Omental fat pad (tissue), 4 donors: ENCODE measurements around the gene LIN9. TPM values are rescaled to one million over a fixed set of nuclear protein-coding genes. Genes with fewer than 3 reads are reported as not detected.

Experiments
- ATAC-seq: fragments of 150-250 bp; one replicate; pipeline ENCODE4 v1.9.1; 2016; ENCODE audit warnings: mild to moderate bottlenecking, moderate library complexity; ENCODE audit not compliant: low FRiP score
- DNase-seq: peaks from one replicate; pipeline ENCODE4 v3.0.0-alpha.2; 2019; ENCODE audit warnings: low spot score
- CTCF ChIP-seq, 3 donors: fragments of 450-650 bp; IDR thresholded peaks; one replicate each; pipeline ENCODE4 v1.5.1; 2016 to 2017; ENCODE audit warnings: antibody characterized with exemption in 3 of 3, mild to moderate bottlenecking in 3 of 3, moderate library complexity in 2 of 3
- total RNA-seq, 4 donors: library from RNA; depleted of rRNA; stranded (reverse); fragments of >200 nt; gene quantifications; one replicate each; pipeline ENCODE4 v1.1.0, GENCODE V29; 2016

LIN9 gene
- total RNA-seq, 4 donors from 2014 or later: 1.6 to 6.0 (median 2.3) TPM

GRCh38 chr1:226320930-226321329, 12.0 kb upstream of the LIN9 start:
- TF ChIP-seq CTCF (IDR thresholded peaks at IDR 0.05): no peak
- ATAC-seq: no peak
- no peak for DNase-seq

GRCh38 chr1:226318471-226318870, 9.5 kb upstream of the LIN9 start:
- no peak for ATAC-seq

GRCh38 chr1:226314055-226314454, 5.1 kb upstream of the LIN9 start:
- DNase-seq: no peak
- ATAC-seq: no peak
- TF ChIP-seq CTCF (IDR thresholded peaks at IDR 0.05): no peak

More at GRCh38 chr1:226318471-226318870, 9.5 kb upstream of the LIN9 start:
- no peak for DNase-seq
- no peak for TF ChIP-seq CTCF (IDR thresholded peaks at IDR 0.05)

GRCh38 chr1:226312065-226312464, 3.1 kb upstream of the LIN9 start:
- TF ChIP-seq CTCF (IDR thresholded peaks at IDR 0.05): no peak
- DNase-seq (no peak), ATAC-seq (no peak)

- ATAC-seq (no peak), DNase-seq (no peak)
- TF ChIP-seq CTCF (IDR thresholded peaks at IDR 0.05): no peak
These were observed 2.4 kb upstream of the LIN9 start for GRCh38 chr1:226311376-226311775.

- no peak for DNase-seq
- TF ChIP-seq CTCF (IDR thresholded peaks at IDR 0.05): no peak
- ATAC-seq: no peak
These were observed 1.8 kb upstream of the LIN9 start for GRCh38 chr1:226310637-226311195.

- no peak for TF ChIP-seq CTCF (IDR thresholded peaks at IDR 0.05)
- ATAC-seq (no peak), DNase-seq (no peak)
These were observed 1.2 kb upstream of the LIN9 start for GRCh38 chr1:226310245-226310540.
